ENCODE data around the gene GGCT. TPM values are rescaled to one million over a fixed set of nuclear protein-coding genes. Genes with fewer than 3 reads are reported as not detected.

The GGCT gene
- total and polyA plus RNA-seq, 2 of the 8 experiments (the other 6 are each of a cell fraction or from before 2014, with no cell fraction given) = 50.0 to 129 TPM

- TF ChIP-seq SIX5 (IDR thresholded peaks at IDR 0.05; ENCODE audit: low read depth, low read length) (no peak), SAP30 (IDR thresholded peaks at IDR 0.05; ENCODE audit: insufficient read depth, insufficient replicate concordance, low read length) (no peak), KDM4A (IDR thresholded peaks at IDR 0.05; ENCODE audit: low read depth, low read length, severe bottlenecking) (no peak), NRF1 (IDR thresholded peaks at IDR 0.05; ENCODE audit: low read depth, low read length) (no peak)
Observed at GRCh38 chr7:30479202-30480120, 25.2 kb downstream of the GGCT start (continued).

Data from H1 (cell line).